Stimulated activated naive CD4-positive, alpha-beta T cell (primary cell): ENCODE measurements around the gene TUFM.
"Not testable (repeated sequence)": the region's sequence is repeated elsewhere in the genome, so short reads cannot be mapped to it uniquely, and the experiment has no call there.

Experiments used
- DNase-seq, 6 experiments: peaks; one replicate each; lab custom pipeline; 2025; lab: John Stamatoyannopoulos, UW

TUFM gene

GRCh38 chr16:28846080-28846932 is at the start of gene TUFM:
TSS of gene TUFM (minus strand) at chr16:28846348. CDS start at chr16:28846269, 79 bp downstream.
- DNase-seq, result peak; percentile 92 to 98 (median 98)

DNA sequence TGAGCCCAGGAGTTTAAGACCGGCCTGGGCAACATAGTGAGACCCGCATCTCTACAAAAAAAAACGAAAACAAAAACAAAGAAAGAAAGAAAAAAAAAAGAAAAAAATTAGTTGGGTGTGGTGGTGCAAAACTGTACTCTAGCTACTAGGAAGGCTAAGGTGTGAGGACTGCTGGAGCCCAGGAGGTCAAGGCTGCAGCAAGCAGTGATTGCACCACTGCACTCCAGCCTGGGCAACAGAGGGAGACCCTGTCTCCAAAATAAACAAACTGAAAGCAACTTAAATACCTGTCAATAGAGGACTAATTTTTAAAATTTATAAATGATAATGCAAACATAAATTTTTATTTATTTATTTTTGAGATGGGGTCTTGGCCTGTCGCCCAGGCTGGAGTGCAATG is 49.5 kb upstream of the TUFM start:
- no peak for DNase-seq

DNA sequence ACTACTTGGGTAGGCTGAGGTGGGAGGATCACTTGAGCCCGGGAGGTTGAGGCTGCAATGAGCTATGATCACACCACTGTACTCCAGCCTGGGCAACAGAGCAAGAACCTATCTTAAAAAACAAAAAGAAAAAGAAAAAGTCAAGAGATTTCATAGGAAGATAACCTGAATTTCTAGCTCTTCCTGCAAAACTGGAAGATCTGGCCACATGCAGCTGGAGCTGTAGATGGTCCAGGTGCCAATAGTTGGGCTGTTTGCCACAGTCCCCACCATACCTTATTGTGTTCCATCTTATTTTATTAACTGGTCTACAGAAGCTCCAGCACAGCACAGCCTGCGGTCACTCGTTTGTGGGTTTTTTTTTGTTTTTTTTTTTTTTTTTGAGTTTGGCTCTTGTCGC is 47.1 kb upstream of the TUFM start:
- DNase-seq, result no peak

DNA sequence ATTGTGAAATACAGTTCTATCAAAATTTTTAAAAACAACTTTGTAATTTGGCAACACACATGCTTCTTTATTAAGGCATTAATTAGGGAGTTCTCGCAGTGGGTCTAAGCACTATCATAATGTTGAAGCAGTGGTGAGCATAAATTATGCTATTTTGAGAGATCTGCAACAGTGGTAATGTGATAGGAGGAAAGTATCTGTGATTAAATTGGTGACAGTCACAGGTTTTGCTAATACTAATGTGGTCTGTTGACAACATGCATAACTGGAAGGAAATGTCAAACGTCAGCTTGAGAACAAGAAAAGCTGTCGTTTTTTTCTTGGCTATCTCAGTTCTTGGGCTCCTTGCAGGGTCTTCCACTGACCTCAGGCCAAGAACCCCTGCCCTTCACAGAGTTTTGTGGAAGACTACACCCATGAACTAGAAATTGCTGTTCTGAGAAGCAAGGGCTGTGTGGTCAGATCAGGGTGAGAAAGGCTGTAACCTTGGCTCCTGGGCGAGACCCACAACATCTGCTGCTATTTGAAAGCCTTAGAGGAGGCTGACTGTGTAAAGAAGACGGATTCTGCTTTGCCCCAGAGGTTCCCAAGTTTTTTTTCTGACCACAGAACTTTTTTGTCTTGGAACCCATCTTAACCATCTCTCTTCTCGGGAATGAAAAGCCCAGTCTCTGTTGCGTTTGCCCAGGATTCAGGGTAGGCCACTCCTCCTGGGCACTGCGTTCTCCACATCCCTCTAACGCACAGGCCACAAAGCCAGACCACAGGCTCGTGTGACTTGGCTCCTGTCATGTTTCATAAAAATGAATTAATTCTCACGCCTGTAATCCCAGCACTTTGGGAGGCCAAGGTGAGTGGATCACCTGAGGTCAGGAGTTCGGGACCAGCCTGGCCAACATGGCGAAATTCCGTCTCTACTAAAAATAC is 46.1 kb upstream of the TUFM start:
- DNase-seq, result no peak

GRCh38 chr16:28890355-28890754 is 44.2 kb upstream of the TUFM start:
- DNase-seq, result not testable (repeated sequence)

GRCh38 chr16:28886945-28887344 is 40.8 kb upstream of the TUFM start:
- DNase-seq, result no peak

DNA sequence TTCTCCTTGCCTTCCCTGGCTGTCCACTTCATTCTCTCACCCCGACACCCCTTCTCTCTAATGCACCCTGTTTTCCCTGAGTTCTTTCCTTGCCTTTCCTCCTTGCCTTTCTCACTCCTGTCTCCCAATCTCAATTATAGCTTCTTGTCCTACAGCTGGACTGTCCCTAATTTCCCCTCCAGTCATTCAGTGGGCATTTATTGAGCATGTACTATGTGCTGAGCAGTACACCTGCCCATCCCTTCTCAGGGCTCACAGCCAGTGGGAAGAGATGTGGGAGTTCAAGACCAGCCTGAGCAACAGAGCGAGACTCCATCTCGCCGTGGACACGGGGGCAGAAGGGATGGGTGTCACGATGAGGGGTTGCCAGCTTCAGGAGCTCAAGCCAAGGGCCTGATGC is 37.9 kb upstream of the TUFM start:
- no peak for DNase-seq

DNA sequence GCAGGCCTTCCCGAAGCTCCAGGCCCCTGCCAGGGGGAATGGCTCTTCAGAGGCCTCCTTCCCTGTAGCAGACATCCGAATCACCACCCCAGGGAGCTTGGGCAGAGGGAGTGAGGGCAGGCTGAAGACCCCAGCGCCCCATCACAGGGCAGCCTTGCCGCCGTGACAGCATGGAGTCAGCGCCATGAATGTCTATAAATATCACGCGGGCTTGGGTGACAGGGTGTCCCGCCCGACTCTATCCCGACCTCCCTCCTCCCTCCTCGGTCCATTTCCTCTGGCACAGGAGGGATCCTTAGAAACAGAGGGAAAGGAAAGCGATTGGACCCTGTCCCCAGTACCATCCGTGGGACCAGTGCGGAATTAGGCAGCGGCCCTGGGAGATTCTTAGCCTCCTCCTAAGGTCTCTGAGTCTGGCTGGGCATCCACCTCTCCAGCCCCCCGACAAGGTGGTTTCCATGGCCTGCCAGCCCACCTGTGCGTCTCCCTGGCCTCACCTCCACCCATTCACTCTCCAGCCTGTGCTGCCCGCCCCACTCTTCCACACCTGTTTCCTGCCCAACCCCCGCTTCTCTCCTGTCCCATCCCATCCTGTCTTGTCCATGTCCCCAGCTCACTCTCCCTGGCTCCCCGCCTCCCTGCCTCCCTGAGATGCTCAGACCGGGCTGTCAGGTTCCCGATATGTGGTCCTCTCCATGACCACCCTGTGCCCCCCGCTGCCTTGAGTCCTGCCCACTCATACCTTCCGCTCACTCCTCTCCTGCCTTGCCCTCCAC is 37.3 kb upstream of the TUFM start:
- no peak for DNase-seq

DNA sequence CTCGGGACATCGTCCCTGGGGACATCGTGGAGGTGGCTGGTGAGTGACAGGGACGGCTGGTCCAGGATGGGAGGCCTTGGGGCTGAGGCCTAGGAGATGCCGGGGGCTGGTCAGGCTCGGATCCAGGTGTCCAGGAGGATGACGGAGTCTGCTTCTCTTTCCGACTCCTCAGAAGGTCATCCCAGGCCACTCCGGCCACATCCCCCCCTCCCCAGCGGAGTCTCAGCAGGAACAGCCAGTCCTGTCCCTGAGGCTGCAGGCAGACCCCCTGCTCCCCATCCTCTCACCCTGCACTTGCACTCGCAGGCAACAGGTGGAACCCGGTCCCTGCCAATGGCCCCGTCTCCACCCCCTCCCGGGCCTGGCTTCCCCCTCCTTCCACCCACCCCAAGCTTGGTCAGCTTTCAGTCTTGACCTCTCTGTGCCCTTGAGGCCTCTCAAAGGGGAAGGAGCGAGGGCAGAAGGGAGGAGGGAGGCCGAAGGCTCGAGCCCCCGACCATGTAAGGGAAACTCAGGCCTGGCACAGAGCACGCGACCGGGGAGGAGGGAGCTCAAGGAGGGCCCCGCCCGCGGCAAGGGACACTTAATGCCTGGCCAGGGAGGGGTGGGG is 36.5 kb upstream of the TUFM start:
- no peak for DNase-seq

DNA sequence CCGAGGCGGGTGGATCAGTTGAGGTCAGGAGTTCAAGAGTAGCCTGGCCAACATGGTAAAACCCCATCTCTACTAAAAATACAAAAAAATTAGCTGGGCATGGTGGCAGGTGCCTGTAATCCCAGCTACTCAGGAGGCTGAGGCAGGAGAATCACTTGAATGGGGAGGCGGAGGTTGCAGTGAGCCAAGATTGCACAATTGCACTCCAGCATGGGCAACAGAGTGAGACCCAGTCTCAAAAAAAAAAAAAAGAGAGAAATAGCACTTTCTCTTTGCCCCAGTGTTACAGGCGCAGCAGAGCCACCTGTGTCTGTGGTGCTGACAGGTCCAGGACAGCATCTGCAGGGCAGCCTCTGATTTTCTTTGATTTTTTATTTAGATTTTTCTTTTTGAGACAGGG is 35.4 kb upstream of the TUFM start:
- not testable (repeated sequence) for DNase-seq

GRCh38 chr16:28880955-28881354 is 34.8 kb upstream of the TUFM start:
- DNase-seq, result no peak

DNA sequence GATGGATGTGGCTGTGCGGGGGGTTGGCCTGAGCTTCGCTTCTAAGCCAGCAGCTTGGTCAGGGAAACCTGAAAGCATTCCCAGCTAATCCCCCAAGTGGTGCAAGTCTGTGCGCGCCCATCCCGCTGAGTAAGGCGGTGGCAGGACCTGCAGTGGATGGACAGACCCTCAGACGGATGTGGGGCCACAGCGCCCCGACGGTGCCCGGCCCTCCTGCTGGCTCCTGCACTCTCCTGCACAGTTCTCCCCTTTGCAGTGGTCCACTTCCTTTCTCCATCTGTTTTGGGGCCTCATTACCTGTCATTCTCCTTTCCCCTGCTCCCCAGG is 34.4 kb upstream of the TUFM start:
- DNase-seq, result no peak

GRCh38 chr16:28879841-28880588 is 33.9 kb upstream of the TUFM start:
- peak; percentile 76 to 87 (median 85) for DNase-seq

DNA sequence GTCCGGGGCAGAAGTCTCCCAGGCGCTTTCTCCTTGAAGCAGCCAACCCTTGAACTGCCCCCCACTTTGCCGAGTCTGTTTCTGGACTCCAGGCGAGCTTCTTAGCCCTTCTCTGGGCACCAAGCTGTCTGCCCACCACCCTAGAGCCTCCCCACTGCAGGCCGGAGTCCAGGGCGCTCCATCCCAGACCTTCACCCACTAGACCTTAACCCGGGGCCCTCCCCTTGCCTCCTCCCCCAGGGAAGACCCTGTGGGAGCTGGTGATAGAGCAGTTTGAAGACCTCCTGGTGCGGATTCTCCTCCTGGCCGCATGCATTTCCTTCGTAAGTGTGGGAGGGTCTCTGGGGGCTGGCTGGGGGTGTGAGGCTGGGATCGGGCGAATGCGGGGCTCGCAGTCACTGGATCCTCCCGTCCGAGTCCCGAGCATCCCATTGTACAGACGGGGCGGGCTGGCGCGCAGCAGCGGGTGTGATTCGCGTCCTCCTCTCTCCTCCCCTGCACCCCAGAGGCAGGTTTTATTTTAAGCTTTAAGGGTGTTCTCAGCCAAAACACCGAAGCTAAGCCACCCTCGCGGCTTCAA is 33.2 kb upstream of the TUFM start:
- no peak for DNase-seq

DNA sequence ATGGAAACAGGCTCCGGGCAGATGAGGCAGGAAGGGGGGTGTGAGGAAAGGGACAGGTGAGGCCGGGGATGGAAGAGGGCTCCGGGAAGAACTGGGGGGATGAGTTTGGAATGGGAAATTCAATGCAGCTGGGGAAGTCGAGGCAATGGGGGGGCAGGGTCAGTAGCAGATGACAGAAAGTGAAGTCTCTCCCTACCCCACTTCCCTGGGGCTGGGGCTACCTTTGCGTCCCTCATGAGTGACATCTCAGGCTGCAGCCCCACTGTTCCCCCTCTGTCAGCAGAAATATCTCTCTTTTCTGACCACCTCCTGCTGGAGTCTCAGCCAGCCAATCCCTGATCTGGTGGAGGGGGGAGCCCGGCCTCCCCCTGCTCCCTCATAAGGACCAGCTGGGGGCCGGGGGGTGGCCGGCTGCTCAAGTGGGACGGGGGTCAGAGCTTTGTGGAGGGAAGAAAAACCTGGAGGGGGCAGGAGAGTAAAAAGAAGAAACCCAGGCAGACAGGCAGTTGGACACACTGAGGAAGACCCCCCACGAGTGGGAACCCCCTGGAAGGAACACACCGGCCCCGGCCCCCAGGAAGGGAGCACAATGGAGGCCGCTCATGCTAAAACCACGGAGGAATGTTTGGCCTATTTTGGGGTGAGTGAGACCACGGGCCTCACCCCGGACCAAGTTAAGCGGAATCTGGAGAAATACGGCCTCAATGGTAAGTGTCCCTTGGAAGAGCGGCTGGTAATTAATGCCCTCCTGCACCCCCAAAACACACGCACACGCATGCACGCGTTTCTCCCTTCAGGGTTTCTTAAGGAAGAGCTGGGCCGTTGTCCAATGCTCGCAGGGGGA is 32.2 kb upstream of the TUFM start, which contains the start of gene ATP2A1:
TSS of gene ATP2A1 (plus strand) at position 406 of the 844 bp plus-strand sequence. CDS start at position 590, 184 bp downstream.
- no peak for DNase-seq

DNA sequence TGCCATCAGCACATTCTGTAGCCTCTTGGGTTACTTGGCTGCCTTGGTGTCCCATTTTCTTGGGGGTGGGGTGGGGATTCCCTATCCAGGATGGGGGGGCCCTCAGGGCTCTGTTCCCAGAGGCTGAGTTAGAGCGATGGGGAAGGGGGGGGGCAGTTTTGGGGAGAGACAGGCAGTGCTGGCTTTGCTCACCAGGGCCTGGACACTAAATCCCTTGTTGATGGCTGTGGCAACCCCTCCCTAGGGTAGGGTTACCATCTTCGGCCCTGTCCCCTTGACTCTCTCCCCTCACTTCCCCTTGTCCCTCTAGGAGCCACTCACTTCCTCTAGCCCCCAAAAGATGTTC is 31.5 kb upstream of the TUFM start:
- DNase-seq, result no peak

- no peak for DNase-seq
These were observed 31.0 kb upstream of the TUFM start for GRCh38 chr16:28876973-28877654.

DNA sequence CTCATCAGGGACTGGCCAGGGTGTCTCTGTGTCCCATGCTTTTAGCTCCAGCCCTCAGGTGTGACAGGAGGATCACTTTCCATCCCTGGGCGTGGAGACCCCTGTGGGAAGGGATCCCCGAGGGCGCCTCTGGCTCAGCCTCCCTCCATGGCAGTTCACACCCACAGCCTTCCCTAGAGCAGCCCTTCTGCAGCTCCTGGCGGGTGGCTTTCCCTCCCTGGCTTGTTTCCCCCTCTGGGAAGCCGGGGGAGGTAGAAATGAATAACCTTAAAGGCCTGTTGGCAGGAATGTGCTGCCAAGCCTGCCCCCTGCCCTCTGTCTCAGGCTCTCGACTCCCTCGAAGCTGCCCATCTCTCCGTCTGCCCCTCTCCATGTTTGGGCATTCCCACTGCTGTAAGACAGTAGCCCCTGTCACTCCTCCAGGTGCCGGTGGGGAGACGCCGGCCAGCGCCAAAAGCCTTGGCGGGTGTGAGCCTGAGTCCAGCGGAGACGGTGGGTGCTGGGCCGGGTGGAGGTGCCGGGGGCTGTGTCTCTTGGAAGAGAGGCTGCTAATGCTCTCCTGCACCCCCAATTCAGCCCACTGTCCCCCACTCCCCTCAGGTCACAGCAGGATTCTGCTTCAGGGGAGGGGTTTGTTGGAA is 30.0 kb upstream of the TUFM start:
- DNase-seq, result no peak
